MV-4-11 (cell line): Measurements from ENCODE around the gene MTFR1L.

Source experiments
- DNase-seq: peaks from one replicate; lab custom pipeline; 2025; lab: John Stamatoyannopoulos, UW

MTFR1L gene

DNA sequence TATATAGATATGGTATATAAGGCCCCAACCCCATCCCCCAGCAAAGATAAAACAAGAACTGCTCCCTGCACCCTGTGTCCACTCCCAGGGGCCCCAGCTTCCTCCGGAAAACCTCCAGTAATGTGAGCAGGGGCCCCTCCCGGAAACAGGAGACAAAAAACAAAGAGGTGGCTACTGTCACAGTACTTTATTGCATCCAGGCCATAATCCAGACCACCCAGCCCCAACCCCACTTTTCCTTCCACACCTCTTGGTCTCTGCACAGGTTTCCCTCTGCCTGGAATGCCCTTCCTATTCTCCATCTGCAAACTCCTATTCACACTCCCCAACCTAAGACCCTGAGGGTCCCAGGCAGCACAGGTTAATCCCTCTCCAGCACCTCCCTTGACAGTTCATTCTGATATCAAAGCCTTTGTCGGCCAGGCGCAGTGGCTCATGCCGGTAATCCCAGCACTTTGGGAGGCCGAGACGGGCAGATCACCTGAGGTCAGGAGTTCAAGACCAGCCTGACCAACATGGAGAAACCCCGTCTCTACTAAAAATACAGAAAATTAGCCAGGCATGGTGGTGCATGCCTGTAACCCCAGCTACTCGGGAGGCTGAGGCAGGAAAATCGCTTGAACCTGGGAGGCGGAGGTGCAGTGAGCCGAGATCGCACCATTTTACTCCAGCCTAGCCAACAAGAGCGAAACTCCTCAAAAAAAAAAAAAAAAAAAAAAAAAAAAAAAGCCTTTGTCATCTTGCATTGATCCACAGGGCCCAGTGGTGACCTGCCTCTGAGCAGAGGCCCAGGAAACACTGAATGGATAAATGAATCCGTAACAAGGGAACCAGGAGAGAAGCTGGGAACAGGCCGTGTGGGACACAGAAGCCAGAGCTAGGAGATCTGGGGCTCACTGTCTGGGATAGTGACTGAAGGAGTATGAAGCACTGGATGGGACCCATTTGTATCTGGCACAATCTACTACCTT is 41.8 kb downstream of the MTFR1L start:
- DNase-seq: peak; percentile 82

DNA sequence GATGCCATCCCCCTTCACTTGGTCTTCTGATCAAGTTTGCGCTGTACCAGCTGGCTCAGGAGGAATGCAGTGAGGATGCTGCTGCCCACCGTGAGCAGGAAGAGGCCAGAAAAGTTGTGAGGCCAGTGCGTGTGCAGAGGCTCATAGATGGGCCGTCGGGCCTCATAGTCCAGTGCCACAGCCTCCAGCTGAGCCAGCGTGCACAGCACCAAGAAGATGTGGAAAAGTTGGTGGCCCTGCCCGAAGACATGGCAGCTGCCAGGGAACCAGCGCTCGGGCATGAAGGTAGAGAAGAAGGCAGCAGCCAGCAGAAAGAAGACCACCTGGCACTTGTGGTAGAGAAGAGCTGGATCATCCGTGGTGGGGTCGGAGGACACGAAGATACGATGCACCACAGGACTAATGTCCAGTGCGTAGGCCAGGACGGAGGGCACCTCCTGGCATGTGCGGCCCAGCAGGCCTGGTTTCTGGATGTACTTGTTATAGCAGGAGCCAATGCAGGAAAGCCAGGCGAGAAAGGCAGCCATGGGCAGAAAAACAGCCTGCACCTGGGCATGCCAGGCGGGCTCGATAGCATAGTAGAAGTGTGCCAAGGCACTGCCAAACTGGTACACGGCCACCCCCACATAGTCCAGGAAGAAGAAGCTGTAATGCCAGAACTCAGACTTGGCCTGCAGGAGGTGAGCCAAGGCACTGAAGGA is 43.2 kb downstream of the MTFR1L start:
- no peak for DNase-seq

DNA sequence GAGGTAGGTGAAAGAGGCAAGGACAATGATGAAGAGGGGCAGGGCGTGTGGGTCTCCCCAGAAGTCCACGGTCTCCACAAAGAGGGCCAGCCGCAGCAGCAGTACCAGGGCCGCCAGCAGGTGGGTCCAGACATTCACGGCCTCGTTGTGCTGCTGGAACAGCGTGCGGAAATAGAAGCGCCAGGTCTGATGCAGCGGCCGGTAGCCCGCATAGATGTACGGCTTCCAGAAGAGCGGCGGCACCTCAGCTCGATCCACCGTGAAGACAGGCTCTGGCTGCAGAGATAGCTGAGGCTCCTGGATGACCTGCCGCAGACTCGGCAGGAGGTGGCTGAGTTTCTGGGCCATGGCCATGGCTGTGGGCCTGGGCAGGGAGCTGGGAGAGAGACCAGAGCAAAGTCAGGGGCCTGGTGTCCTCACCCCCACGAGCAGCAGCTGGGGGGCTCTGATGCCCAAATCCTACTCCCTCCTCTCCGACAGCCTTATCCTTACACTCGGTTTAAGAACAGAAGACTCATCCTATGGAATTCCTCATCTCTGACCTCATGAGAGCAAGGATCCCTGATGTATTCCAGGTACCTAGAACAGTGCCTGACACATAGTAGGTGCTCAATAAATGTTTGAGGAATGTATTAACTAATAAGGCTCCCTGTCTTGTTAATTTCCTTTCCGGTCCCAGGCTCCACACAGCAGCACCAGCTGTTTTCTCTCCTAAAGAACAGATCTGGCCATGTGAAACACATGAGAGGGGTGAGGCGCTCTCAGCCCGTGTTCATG is 43.9 kb downstream of the MTFR1L start:
- no peak for DNase-seq

DNA sequence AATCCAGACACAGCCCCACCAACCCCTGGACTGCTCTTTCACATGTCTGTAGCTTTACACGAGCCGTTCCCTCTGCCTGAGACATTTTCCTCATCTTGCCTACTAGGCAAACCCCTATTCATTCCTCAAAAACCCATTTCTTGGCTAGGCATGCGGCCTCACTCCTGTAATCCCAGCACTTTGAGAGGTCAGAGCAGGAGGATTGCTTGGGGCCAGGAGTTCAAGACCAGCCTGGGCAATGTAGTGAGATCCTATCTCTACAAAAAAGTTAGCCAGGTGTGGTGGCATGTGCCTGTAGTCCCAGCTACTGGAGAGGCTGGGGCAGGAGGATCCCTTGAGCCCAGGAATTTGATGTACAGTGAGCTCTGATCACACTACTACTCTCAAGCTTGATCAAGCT is 44.7 kb downstream of the MTFR1L start:
- no peak for DNase-seq

DNA sequence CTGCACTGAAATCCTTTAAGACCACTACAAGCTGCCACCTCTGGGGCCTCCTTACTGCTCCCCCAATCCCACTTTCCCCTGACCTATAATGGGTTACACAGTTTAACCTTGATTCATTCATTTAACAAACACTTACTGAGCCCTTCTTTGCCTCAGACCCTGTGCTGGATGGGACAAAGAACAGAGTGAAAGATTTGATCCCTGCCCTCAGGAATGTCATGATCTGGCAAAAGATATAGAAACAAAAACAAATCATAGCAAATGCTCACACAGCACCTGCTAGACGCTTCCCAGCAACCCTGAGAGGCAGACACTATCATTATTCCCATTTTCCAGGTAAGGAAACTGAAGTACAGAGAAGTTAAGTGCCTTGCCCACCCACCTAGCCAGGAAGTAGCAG is 46.5 kb downstream of the MTFR1L start:
- no peak for DNase-seq

DNA sequence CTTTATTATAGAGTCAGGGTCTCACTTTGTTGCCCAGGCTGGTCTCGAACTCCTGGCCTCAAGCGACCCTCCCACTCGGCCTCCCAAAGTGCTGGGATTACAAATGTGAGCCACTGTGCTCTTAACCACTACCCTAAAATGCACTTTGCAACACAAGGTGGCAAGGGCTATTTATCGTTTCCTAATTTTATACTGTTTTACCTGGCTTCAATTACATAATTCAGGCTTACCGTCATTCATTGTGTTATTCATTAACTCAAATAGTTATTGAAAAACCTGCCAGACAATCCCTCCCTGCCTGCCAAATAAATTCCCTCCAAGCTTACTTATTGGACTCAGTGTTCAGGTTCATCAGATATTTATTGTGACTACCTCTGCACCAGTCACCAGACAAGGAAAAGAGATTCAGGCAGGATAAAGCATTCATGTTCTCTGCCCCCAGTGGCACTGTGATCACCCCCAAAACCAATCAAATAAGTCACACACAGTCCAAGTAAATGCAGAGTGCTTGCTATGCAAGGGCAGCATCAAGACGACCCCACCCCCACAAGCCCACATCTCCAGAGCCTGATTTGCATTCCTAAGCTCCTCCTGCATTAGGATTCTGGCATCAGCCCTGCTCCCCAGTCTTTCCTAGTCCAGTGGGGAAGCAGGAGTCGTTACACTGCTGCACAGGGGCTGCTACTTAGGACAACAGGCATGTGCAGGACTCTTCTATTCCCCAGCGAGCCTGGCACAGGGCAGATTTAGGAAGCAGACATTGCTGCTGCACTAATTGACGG is 47.6 kb downstream of the MTFR1L start:
- no peak for DNase-seq

DNA sequence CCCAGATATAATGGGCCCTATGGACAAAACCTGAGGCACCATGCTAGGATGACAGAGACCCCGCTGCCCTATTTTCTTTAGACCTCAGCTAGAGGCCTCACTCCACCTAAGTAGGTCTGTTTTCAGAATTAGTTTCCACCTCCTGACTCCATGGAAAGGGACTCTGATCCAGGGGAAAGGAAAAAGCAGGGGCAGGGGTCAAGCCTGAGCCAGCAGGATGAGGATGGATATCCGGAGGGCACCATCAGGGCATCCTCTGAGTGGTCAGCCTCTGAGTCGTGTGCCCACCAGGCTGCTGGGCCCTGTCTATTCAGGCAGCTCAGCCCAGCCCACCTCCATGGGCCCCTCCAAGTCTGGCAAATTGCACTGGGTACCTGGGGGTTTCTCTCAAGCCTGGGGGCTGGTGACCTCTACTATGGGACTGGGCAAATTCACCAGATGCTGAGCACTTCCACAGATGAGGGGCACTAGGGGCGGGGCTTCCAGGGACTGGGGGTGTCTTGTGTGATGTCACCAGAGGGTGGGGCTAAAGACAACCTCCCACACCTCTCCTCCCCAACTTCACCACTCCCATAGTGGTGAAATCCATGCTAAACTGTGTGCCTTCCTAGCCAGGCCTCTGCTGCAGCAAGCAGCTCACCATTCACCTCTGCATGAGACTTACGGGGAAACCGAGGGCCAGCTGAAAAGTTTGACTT is 50.3 kb downstream of the MTFR1L start:
- no peak for DNase-seq

DNA sequence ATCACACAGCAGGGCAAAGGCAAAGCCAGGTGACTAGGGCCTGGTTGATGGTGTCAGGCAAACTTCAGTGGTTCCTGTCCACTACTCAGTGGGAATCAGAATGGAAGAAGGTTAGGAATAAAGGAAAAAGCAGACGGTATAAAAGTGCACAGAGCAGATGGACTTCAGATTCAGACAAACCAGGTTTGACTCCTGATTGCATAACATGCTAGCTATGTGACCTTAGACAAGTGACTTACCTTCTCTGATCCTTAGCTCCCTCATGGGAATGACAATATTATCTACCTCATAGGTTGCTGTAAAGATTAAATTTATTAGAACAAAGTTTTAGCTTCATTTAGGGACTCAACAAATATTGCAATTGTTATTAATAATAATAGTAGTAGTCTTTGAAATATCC is 50.9 kb downstream of the MTFR1L start:
- no peak for DNase-seq

DNA sequence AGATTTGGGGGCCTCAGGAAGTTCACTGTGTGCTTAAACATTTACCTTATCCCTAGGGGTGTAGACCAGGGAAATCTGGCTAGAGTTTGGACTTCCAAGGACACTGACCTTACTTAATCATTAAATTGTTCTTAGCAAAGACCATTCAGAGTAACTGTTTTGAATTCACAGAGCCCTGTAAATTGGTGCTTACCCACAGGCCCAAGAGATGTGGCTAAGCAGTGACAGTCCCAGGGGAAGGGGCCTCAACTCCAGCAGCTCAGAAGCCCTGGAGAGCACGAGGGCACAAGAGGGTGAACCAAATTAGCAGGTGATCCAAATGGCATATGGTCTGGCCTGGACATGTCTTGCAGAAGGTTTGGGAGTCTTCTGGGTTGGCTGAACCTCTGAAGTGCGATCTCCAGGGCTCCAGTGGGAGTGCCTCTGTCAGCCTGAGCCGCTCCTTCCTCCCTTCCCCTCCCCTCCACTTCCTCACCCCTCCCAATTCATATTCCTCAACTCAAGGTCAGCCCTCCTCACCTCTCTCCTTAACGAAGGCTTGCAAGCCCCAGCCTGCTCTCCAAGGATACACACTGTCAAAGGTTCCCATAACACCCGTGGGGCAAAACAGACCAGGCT is 51.4 kb downstream of the MTFR1L start:
- DNase-seq: no peak

DNA sequence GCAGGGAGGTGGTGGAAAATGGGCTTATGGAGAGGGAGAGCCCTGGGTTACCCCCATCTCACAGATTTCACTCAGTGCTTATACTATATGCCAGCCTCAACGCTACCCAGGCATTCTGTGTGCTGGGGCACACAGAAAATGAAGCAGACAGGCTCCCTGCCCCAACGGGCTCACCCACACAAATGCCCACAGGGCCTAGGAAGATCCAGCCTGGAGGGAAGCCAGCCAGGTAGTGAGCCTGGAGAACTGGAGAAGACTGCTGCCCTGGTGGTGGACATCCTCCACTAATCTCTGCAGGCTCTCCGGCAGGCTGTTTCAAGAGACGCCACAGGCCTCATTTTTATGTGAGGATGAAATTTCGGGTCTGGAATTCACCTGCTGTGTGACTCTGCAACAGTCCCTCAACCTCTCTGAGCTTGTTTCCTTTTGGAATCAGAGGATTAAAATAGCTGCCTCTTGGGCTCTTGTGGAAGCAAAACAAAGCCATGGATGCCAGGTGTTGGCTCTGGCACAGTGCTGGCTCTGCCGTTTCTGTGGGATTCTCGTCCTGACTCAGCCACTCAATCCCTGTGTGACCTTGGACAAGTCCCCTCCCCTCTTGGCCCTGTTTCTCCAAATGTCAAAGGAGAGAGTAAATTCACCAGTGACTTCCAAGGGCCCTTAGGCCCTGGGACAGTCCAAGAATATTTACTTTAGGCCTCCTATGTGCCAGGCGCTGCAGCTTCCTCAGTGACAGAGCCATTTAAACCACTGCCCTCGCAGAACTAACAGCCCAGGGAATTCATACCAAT is 52.1 kb downstream of the MTFR1L start:
- DNase-seq: no peak

DNA sequence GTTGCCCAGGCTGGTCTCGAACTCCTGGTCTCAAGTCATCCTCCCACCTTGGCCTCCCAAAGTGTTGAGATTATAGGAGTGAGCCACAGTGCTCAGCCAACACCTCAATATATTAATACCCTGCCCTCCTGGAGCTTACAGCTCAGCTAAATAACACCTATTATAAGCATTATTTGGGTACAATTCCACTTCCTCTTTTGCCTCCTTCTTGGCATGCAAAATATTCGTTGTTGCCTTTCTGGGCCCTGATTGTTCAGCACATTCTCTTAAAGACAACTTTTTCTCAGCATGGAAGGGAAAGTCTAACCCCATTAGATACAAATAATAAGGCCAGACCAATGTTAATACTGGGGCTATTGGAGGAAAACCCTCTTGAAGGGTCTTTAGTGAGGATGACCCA is 53.0 kb downstream of the MTFR1L start:
- DNase-seq: no peak

DNA sequence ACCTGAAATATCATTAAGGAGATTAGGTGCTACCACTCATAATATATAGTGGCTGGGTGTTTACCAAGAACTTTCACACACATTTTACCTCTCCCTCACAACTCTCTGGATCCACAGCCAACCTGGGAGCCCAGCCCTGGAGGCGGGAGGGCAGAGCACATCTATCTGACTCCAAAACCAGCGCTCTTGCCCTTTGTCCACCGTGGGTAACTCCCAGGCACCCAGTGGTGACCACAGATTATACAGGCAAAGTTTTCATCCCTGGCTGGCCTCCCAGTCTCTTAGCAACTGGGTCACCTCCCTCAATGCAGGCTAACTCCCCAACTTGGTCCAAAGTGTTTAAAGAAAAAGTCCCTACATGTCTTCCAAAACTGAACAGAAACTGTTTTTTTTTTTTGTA is 53.4 kb downstream of the MTFR1L start:
- no peak for DNase-seq

DNA sequence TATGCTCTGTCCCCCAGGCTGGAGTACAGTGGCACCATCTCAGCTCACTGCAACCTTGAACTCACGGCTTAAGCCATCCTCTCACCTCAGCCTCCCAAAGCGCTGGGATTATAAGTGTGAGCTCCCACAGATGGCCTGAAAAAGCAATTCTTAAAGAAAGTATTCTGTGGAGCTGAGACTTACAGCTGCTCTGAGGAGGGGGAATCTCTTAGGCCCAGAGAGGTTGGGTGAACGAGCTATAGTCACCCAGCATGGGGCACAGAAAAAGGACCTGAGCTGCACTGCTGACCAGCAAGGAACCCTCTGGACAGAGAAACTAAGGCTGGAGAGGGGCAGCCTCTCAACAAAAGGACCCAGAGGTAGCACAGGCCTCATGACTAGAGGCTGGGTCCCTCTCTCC is 54.5 kb downstream of the MTFR1L start:
- DNase-seq: no peak

DNA sequence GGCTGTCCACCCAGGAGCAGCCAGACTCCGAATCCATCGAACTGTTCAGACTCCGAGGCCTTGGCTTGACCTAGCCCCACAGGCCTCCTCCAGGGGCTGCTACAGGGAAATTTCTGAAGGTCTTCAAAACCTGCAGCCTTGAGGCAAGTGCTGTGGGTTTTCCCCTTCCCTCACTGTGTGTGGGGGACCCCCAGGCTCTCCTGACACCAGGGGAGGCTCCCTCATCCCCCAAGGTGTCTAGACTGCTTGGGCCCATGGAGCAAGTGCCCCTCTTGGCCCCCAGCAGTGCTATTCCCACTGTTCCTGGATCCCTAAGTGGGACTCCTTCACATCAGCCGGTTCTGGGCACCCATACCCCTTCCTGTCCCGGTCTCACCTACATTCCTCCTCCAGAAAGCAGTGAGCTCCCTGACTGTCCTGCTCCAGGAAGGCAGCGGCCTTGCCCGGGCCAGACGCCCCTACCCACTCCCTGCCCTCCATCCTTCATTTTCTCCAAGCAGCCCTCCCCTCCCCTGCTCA is 54.9 kb downstream of the MTFR1L start:
- DNase-seq: no peak

DNA sequence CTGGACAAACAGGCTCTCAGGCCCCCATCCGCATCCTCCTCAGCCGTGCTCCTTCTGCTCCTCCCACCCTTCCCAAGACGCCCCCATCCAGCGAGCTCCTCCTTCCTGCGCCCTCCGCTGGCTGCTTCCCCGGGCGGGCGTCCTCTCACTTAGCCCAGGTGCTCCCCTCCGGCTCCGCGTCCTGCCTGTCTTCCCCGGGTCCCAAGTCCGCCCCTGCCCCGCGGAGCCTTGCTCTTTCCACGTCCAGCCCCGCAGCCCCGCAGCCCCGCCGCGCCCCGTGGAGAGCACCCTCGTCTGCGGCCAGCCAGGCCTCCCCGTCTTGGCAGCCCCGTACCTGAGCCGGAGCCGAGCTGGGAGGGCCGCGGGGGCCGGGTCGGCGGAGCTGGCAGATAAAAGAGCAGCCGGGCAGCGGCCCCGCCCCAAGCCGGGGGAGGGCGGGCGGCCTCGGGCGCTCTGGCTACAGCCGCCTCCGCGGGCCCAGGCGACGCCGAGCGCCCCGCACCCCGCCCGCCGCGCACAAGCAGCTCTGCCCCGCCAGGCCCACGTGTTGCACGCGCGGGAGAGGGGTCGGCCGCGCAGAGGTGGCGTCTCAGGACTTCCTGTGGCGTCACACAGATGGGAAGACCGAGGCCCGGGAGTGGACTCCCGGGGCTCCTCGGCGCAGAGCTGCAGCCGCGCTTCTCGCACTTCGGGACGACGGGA is 55.6 kb downstream of the MTFR1L start, which contains the start of gene PAQR7:
Gene PAQR7, minus strand, starts transcription at position 555 of the 702 bp plus-strand sequence. CDS start 11,869 bp downstream, outside the sequence.
- DNase-seq: peak; percentile 58

DNA sequence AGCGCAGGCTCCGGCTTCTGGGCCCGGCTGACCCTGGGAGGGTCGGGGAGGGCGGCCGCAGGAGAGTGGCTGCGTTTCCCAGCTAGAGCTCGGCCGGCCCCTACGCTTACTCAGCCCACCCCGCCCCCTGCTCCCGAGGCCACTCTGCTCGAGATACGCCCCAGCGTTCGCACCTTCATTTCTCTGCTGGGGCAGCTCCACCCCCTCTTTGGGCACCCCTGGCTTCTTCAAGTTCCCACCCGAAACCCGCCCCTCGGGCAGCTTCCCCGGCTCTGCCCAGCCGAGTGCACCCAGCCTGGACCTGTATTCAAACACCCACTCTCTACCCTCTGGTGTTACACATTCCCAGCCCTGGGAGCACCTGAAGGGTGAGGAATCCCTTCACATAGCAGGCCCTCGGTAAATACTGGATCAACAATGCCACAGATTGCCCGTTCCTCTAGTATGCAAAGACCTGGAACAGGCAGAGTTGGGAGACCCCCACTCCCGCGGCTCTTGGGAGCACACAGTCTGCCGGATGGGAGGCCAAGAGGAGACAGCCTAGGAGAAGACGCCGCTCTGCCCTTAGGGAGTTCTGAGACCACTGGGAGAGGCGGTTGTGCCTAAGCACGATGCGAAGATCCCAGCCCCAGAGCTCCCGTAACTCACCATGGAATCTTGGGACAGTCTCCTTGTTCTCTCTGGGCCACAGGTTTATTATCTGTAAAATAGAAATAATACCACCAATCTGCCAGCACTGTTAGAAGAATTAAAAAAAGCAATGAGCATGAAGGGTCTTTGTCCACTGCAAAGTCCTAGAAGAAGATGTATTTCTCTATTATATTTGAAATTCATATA is 56.3 kb downstream of the MTFR1L start:
- no peak for DNase-seq

DNA sequence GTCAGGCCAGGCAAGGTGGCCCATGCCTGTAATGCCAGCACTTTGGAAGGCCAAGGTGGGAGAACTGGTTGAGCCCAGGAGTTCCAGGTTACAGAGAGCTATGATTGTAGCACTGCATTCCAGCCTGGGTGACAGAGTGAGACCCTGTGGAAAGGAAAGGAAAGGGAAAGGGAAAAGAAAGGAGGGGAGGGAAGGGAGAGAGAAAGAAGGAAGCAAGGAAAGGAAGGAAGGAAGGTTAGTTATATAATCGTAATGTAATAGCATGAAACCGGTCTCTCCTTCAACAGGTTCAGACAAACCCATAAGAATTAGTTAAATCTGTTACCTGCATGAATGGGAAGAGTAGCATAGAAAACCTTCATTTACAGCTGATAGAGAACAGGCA is 56.9 kb downstream of the MTFR1L start:
- DNase-seq: no peak

DNA sequence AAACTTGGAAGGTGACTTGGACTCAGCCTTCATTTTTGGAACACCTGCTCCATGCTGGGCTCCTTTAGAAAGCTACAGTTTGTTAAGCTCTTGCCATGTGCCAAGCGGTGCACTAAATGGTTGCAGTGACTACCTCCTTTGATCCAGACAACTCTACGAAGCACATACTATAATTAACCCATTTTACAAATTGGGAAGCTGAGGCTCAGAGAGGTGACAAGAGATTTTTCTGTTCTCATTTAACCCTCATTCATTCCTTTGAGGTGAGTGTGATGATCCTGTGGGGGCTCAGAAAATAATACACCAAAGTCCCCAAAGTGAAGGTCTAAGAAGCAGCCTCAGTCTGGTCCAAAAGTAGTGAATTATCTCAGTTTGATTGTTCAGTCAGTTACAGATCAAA is 57.4 kb downstream of the MTFR1L start:
- DNase-seq: no peak
